Nephron (organoid): Measurements from ENCODE around the gene ASPN.
A peak's percentile ranks its signal among the peaks of the same experiment; 100 is the strongest.

Experiments
- H3K27ac Mint-ChIP-seq, 3 experiments: 2 replicates each; pipeline ENCODE4 v1.8.0; 2020; ENCODE audit warnings: mixed read lengths in 3 of 3, mild to moderate bottlenecking in 2 of 3, moderate library complexity in 1 of 3
- H3K27me3 Mint-ChIP-seq: 2 replicates; pipeline ENCODE4 v1.8.0; 2021; ENCODE audit warnings: low read depth, mild to moderate bottlenecking, moderate library complexity, mixed read lengths
- H3K36me3 Mint-ChIP-seq: 2 replicates; pipeline ENCODE4 v1.8.0; 2020; ENCODE audit warnings: low read depth, mixed read lengths
- H3K4me1 Mint-ChIP-seq: 2 replicates; pipeline ENCODE4 v1.8.0; 2020; ENCODE audit warnings: mixed read lengths
- H3K4me3 Mint-ChIP-seq, 3 experiments: 2 replicates each; pipeline ENCODE4 v1.8.0; 2020; ENCODE audit warnings: mild to moderate bottlenecking in 3 of 3, mixed read lengths in 3 of 3, moderate library complexity in 2 of 3
- H3K9me3 Mint-ChIP-seq: 2 replicates; pipeline ENCODE4 v1.8.0; 2020; ENCODE audit warnings: mixed read lengths
- TF ChIP-seq, protein P1 (sequence below), 3 experiments: fragments of 200-600 bp; sonication (generic); IDR thresholded peaks; one replicate each; pipeline ENCODE4 v1.5.0; 2021; ENCODE audit warnings: antibody characterized with exemption in 3 of 3; ENCODE audit not compliant: unreplicated experiment in 3 of 3

The ASPN gene

DNA sequence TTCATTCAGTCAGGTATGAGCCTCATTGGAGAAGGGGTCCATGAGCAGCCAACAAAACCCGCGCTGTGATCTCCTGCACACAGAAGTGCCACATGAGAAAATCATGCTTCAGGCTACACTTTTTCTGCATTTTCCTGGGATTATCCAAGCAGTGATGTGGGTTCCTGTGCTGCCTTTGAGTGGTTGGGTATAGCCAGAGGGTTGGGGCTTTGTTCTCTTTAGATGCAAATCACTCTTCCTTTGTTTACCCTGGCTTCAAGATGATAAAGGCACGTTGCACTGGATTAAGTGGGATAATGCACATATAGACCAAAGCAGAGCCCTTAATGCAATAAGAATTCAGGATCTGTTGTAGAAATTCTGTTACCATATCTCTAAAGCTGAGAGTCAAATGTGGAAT lies 34.7 kb upstream of the ASPN start:
- Mint-ChIP-seq H3K9me3 (no peaks in the 10 kb centered on the region), H3K27me3 (peaks cover 4% of the 10 kb centered on the region), H3K4me1 (no peaks in the 10 kb centered on the region), H3K27ac (peak overlapping the region in 1 of 3 experiments; percentile 53), H3K36me3 (no peaks in the 10 kb centered on the region), H3K4me3 (no peak overlapping the region)
- TF ChIP-seq, protein P1, sequence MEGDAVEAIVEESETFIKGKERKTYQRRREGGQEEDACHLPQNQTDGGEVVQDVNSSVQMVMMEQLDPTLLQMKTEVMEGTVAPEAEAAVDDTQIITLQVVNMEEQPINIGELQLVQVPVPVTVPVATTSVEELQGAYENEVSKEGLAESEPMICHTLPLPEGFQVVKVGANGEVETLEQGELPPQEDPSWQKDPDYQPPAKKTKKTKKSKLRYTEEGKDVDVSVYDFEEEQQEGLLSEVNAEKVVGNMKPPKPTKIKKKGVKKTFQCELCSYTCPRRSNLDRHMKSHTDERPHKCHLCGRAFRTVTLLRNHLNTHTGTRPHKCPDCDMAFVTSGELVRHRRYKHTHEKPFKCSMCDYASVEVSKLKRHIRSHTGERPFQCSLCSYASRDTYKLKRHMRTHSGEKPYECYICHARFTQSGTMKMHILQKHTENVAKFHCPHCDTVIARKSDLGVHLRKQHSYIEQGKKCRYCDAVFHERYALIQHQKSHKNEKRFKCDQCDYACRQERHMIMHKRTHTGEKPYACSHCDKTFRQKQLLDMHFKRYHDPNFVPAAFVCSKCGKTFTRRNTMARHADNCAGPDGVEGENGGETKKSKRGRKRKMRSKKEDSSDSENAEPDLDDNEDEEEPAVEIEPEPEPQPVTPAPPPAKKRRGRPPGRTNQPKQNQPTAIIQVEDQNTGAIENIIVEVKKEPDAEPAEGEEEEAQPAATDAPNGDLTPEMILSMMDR (IDR thresholded peaks at IDR 0.05; ENCODE audit: unreplicated experiment in 3 of 3): no peak

DNA sequence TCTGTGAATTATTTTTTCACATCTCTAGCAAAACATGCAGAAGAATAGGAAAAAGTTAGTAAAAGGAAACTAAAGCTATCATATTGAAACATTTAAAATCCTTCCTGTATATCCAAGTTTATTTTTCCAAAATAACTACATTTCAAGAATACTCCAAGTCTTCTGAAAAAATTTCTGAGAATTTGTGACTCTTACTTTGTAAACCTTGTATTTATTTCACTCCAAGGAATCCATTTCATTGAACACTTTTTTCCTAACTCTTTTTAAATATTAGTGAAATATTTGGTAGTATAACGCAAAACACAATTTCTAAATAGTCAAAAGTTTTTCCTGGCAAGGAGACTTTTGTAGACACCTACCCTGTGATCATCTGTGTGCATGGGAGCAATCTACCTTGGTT lies 34.2 kb upstream of the ASPN start:
- Mint-ChIP-seq H3K27me3 (peaks cover 4% of the 10 kb centered on the region), H3K4me1 (peaks cover 1% of the 10 kb centered on the region), H3K27ac (no peak overlapping the region), H3K4me3 (no peak overlapping the region), H3K36me3 (no peaks in the 10 kb centered on the region), H3K9me3 (no peaks in the 10 kb centered on the region)
- TF ChIP-seq, protein P1 (IDR thresholded peaks at IDR 0.05; ENCODE audit: unreplicated experiment in 3 of 3): no peak

DNA sequence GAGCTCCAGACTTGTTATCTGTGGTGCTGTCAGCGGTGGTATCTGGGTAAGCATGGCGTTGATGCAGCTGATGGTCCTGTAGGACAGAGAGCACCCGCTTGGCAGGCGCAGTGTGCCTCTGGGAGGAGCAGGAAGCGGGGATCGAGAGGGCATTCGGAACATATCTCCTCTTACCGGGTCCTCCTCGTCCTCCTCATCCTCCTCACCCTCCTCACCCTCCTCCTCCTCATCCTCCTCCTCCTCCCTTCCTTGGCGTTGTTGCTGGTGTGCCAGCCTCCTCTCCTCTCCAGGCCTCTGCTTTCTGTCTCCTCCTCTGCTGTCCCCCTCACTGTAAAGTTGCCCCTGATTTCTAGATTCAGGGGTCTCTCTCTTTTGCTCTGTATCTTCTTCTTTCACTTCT lies 32.3 kb upstream of the ASPN start:
- no peaks in the 10 kb centered on the region for H3K36me3 Mint-ChIP-seq
- TF ChIP-seq, protein P1 (IDR thresholded peaks at IDR 0.05; ENCODE audit: unreplicated experiment in 3 of 3): no peak

DNA sequence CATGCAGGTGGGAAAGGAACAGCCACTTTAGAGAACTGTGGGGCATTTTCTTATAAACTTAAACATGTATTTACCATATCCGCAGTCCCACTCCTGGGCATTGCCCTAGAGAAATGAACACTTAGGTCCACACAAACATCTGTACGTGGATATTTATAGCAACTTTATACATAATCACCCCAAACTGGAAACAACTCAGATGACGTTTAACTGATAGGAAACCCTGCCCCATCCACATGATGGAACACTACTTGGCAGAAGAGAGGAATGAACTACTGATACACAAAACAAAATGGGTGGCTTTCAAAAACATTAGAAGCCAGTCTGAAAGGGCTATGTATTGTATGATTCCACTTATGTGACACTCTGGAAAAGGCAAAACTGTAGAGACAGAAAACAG lies 31.0 kb upstream of the ASPN start:
- Mint-ChIP-seq H3K27me3 (no peaks in the 10 kb centered on the region), H3K36me3 (no peaks in the 10 kb centered on the region), H3K4me3 (no peak overlapping the region), H3K4me1 (peaks cover 15% of the 10 kb centered on the region), H3K9me3 (no peaks in the 10 kb centered on the region), H3K27ac (peak overlapping the region in 1 of 3 experiments; percentile 15)
- TF ChIP-seq, protein P1 (IDR thresholded peaks at IDR 0.05; ENCODE audit: unreplicated experiment in 3 of 3): no peak

More for the DNA sequence above, 32.3 kb upstream of the ASPN start:
- no peak overlapping the region for H3K27ac Mint-ChIP-seq
- H3K4me1 Mint-ChIP-seq: peaks cover 4% of the 10 kb centered on the region
- no peak overlapping the region for H3K4me3 Mint-ChIP-seq
- no peaks in the 10 kb centered on the region for H3K9me3 Mint-ChIP-seq
- peaks cover 4% of the 10 kb centered on the region for H3K27me3 Mint-ChIP-seq

DNA sequence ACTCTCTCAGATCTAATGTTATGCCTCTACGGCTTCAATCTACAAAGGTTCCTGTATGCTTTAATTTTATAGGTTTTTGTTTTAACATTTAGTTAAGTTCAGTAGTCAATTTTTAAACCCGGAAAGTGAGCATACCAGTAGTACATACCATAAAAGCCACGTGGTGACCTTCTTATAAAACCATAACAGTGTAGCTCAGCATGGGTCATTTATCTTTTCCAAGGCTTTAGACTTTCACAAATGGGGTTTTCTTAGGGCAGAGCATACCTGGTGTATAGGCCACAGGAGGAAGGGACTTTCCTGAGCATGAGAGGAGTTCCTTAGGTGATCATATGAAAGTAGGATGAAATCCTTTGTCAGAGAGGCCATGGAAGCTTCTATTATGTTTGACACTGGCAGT lies 30.3 kb upstream of the ASPN start:
- Mint-ChIP-seq H3K4me1 (peaks cover 22% of the 10 kb centered on the region), H3K4me3 (no peak overlapping the region), H3K27me3 (no peaks in the 10 kb centered on the region), H3K9me3 (no peaks in the 10 kb centered on the region), H3K27ac (peak overlapping the region in 1 of 3 experiments; percentile 69), H3K36me3 (no peaks in the 10 kb centered on the region)
- TF ChIP-seq, protein P1 (IDR thresholded peaks at IDR 0.05; ENCODE audit: unreplicated experiment in 3 of 3): no peak

DNA sequence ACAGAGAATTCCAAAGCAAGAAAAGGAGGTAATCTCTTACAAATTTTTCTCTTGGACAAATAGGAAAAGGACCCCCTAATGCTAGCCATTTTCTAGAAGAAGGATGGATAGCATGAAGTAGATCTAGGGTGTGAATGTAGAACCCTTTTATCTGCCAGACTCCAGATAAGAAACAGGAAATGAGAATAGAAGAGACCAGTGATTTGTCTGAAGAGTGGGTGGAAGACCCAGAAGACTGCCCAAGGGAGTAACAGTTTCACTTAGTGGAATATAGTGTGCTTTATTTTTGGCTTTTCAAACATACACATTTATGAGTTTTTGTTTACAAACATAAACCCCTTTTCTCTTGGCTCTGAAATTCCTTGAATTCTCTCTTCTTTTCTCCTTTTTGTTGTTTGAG lies 28.4 kb upstream of the ASPN start:
- Mint-ChIP-seq H3K27ac (no peak overlapping the region), H3K4me3 (no peak overlapping the region), H3K36me3 (no peaks in the 10 kb centered on the region), H3K9me3 (no peaks in the 10 kb centered on the region), H3K27me3 (no peaks in the 10 kb centered on the region), H3K4me1 (peaks cover 39% of the 10 kb centered on the region)
- TF ChIP-seq, protein P1 (IDR thresholded peaks at IDR 0.05; ENCODE audit: unreplicated experiment in 3 of 3): no peak
